Kidney epithelial cell (primary cell): Measurements from ENCODE around the gene IL17RB. TPM values are rescaled to one million over a fixed set of nuclear protein-coding genes. Genes with fewer than 3 reads are reported as not detected.

Experiments used
- DNase-seq: peaks from one replicate; pipeline ENCODE4 v3.0.0-alpha.2; 2010; ENCODE audit warnings: low read depth
- H3K27me3 ChIP-seq: 2 replicates; pipeline ENCODE4 v1.6.0; 2011; ENCODE audit warnings: low read length; ENCODE audit not compliant: control insufficient read depth, insufficient read depth
- H3K36me3 ChIP-seq: 2 replicates; pipeline ENCODE4 v1.5.1; 2011; ENCODE audit warnings: low read length; ENCODE audit not compliant: control insufficient read depth, insufficient read depth
- H3K4me3 ChIP-seq: 2 replicates; pipeline ENCODE4 v1.5.1; 2011; ENCODE audit warnings: low read depth, mild to moderate bottlenecking, control low read depth, low read length
- CTCF ChIP-seq: IDR thresholded peaks from 2 replicates; pipeline ENCODE4 v1.5.1; 2011; ENCODE audit warnings: mild to moderate bottlenecking, moderate library complexity, low read length, control low read depth, inconsistent platforms; ENCODE audit not compliant: insufficient read depth, poor library complexity, severe bottlenecking
- total RNA-seq: library from RNA; depleted of rRNA; stranded (reverse); fragments of >200 nt; gene quantifications from 2 replicates; pipeline ENCODE4 v1.2.3, GENCODE V29; 2015

Gene IL17RB
- total RNA-seq, 1 donor from 2014 or later, result 0.04 TPM

DNA sequence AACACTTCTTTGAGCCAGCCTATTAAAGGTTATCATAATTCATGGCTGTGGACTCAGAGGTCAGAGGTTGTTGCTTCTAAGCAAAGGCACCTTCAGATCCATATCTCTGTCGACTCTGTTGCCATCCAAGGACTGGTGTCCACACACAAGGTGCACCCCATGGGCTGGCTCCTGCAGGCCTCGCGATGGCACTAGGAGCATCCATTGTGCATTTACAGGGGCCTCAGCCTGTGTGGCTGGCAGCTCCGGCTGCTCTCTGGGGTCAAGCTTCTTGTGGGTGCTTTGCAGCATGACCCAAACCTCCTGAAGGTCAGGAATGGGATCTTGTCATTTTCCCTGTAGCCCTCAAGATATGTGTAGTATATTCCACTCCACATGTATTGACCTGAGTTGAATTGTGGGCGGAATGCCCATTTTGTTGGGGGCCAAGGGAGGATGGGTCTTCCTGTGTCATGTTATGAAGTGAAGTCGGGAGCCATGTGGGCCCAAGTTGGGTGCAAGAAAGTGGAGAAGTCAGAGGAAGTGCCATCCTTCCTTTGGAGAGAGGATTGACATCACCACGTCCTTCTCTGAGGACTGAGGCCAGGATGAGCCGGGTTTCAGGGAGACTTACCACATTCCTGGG, 44.0 kb upstream of the IL17RB start:
- no peak for DNase-seq
- no peaks in the 10 kb centered on the region for H3K36me3 ChIP-seq
- H3K27me3 ChIP-seq, result no peaks in the 10 kb centered on the region
- TF ChIP-seq CTCF, result no peak
- H3K4me3 ChIP-seq, result no peak overlapping the region

DNA sequence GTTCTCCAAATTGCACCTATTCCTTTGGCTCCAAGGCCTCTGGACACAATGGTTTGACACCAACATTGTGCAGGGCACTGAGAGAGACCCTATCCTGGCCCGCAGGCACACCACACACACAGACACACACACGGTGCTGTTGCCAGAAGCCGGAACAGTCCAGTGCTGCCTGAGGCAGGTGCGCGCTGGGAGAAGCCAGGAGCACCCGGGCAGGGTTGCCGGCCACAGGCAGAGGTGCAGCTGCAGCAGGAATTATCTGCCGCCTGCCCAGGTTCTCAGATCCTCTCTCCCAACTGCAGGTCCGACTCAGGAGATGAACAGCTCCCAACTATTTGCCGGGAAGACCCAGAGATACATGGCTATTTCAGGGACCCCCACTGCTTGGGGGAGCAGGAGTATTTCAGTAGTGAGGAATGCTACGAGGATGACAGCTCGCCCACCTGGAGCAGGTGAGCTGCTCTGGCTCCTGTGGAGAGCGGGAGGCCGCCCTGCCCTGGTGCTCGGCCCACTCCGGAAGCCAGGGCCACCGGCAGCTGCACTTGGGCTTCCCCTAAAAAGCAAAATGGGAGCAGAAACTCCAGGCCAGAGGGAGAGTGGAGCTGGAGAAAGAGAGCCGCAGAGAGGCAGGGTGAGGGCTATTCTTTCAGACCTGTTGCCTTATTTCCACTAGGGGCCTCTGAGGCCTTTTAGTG, 43.1 kb upstream of the IL17RB start:
- H3K4me3 ChIP-seq, result no peak overlapping the region
- DNase-seq, result no peak
- H3K36me3 ChIP-seq, result no peaks in the 10 kb centered on the region
- H3K27me3 ChIP-seq, result no peaks in the 10 kb centered on the region
- TF ChIP-seq CTCF, result no peak

DNA sequence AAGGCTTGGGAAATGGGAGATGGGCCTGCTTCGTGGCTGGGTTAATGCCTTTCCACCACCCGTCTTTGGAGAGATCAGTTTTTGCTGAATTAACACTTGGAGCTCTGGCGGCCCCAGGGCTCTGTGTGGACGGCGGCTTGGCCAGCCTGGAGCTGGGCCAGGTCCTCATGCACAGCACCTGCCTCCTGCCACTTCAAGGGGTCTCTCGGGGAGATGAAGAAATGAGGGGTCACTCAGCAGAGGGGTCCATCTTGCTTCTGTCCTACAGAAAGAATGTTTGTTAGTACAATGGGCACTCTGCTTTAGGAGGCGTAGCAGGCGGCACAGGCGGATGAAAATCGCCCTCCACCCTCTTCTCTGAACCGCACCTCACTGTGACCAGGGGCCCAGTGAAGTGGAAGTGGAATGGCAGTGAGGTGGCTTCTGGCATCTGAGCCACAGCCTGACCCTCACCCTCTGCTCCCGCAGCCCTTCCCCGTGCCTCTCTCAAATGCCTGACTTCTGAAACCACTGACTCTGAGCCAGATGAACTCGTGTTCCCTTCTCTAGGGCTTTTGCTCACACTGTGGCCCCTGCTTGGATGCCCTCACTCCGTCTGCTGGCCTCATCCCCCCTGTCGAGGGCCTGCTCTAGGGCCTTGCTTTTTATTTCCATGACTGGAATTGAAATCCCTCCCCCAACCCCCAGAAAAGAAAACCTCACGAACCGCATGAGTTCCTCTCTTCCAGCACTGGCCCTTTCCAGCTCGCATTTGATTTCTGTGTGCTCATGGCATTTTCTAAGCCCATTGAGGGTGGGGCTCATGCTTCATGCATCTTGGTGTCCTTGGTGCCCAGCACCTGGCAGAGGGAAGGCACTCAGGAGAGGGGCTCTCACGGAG, 42.3 kb upstream of the IL17RB start:
- no peaks in the 10 kb centered on the region for H3K27me3 ChIP-seq

GRCh38 chr3:53804697-53805462, 41.5 kb upstream of the IL17RB start:
- TF ChIP-seq CTCF, result no peak
- Histone ChIP-seq H3K36me3 (no peaks in the 10 kb centered on the region), H3K4me3 (no peak overlapping the region), H3K27me3 (no peaks in the 10 kb centered on the region)
- peak; percentile 55 for DNase-seq

More for the DNA sequence above, 42.3 kb upstream of the IL17RB start:
- no peak overlapping the region for H3K4me3 ChIP-seq
- no peak for DNase-seq
- H3K36me3 ChIP-seq, result no peaks in the 10 kb centered on the region
- TF ChIP-seq CTCF, result no peak

DNA sequence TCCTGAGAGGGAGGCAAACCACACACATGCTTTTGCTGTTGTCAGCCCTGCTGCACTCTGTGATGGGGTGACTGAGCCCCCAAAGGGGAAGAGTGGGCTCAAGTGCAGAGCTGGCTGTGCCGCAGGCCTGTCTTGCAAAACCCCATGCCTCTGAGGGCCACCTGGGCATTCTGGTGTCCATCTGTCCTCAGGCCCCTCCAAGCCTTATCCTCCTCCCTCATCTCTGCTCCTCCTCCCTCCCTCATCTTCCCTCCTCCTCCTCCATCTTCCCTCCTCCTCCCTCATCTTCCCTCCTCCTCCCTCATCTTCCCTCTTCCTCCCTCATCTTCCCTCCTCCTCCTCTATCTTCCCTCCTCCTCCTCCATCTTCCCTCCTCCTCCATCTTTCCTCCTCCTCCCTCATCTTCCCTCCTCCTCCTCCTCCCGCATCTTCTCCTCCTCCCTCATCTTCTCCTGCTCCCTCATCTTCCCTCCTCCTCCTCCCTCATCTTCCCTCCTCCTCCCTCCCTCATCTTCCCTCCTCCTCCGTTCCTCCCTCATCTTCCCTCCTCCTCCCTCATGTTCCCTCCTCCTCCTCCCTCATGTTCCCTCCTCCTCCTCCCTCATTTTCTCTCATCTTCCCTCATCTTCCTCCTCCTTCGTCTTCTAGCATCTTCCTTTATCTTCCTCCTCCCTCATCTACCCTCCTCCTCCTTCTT, 40.8 kb upstream of the IL17RB start:
- no peaks in the 10 kb centered on the region for H3K36me3 ChIP-seq
- TF ChIP-seq CTCF, result no peak
- H3K4me3 ChIP-seq, result no peak overlapping the region
- no peaks in the 10 kb centered on the region for H3K27me3 ChIP-seq
- DNase-seq, result no peak
